ENCODE measurements around the gene TGFB1I1.
A peak's percentile ranks its signal among the peaks of the same experiment; 100 is the strongest.
"Not testable (repeated sequence)": the region's sequence is repeated elsewhere in the genome, so short reads cannot be mapped to it uniquely, and the experiment has no call there.

Gene TGFB1I1

DNA sequence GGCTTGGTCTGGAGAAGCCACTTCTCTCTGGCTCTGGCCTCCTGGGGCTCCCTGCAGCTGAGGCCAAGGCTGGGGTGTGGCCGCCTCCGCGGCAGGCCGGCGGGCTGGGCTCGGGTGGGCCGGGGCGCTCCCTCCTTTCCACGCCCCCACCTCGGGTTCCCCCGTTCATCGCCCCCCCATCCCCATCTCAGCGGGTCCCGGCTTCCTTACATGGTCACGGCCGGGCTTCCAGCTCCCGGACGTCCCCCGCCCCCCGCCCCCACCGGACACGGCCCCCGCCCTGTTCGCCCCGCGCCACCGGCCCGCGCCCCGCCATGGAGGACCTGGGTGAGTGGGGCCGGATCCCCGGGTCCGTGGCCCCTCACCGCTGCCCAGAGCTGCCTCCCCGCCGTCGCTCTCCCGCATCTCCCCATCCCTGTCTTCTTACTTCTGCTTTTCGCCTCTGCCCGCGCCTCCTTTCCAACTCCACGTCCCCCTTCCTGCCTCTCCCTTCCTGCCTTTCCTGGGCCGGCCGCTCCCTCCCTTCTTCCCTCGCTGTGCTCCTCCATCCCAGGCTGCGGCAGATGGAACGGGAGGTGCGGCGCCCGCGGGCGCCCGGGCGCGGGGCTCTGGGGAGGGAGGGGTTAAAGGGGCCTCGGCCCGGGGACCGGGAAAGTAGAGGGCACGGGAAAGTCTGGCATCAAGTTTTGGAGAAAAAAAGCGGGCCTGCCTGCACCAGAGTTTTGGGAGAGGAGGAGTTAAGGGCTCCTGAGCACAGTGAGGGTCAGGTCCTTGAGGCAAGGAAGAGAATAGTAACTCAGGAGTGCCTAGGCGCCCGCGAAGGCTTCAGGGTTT is at the start of gene TGFB1I1:
Gene TGFB1I1, plus strand, starts transcription at position 278 of the 834 bp plus-strand sequence. Its CDS starts 37 bp downstream, at position 315.
- no peak for DNase-seq
- no peak within 1 kb of the TSS for H3K27ac Mint-ChIP-seq
- peaks cover 29% of the 10 kb centered on the region for H3K4me1 Mint-ChIP-seq (ENCODE audit: low read depth)
- H3K9me3 Mint-ChIP-seq = no peaks in the 10 kb centered on the region
- peak within 1 kb of the TSS; percentile 70 for H3K4me3 Mint-ChIP-seq
- H3K36me3 Mint-ChIP-seq (ENCODE audit: low read depth) = peaks cover 5% of the 10 kb centered on the region
- H3K27me3 Mint-ChIP-seq = peaks cover 33% of the 10 kb centered on the region

DNA sequence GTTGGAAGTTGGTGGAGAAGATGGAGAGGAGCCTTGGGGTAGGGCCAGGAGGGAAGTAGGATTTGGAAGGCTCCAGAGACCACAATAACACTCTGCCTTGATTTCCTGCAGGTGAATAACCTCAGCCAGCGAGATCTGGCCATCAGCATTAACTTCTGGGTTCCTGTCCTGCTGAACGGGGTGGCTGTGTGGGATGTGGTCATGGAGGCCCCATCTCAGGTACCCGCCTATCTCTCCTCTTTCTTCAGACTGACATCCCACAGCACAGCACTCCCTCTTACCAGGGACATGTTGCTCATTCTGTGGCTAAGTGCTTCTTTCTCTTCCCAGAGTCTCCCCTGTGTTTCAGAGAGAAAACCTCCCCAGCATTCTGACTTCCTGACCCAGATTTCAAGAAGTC is 48.7 kb upstream of the TGFB1I1 start:
- no peaks in the 10 kb centered on the region for H3K9me3 Mint-ChIP-seq
- no peak overlapping the region for H3K4me3 Mint-ChIP-seq
- peaks cover 38% of the 10 kb centered on the region for H3K27me3 Mint-ChIP-seq
- no peak for DNase-seq
- H3K36me3 Mint-ChIP-seq (ENCODE audit: low read depth) = no peaks in the 10 kb centered on the region
- H3K27ac Mint-ChIP-seq = no peak overlapping the region
- H3K4me1 Mint-ChIP-seq (ENCODE audit: low read depth) = peaks cover 32% of the 10 kb centered on the region

- Mint-ChIP-seq H3K36me3 (ENCODE audit: low read depth) (no peaks in the 10 kb centered on the region), H3K27ac (no peak overlapping the region), H3K27me3 (peaks cover 34% of the 10 kb centered on the region), H3K4me3 (no peak overlapping the region), H3K4me1 (ENCODE audit: low read depth) (peaks cover 32% of the 10 kb centered on the region), H3K9me3 (no peaks in the 10 kb centered on the region)
- DNase-seq = no peak
These were observed 48.2 kb upstream of the TGFB1I1 start for GRCh38 chr16:31423801-31424200.

GRCh38 chr16:31427441-31428278 is 44.3 kb upstream of the TGFB1I1 start:
- DNase-seq = peak; percentile 81
- Mint-ChIP-seq H3K27me3 (peaks cover 25% of the 10 kb centered on the region), H3K4me1 (ENCODE audit: low read depth) (peaks cover 18% of the 10 kb centered on the region), H3K36me3 (ENCODE audit: low read depth) (no peaks in the 10 kb centered on the region), H3K4me3 (no peak overlapping the region), H3K9me3 (no peaks in the 10 kb centered on the region), H3K27ac (no peak overlapping the region)

DNA sequence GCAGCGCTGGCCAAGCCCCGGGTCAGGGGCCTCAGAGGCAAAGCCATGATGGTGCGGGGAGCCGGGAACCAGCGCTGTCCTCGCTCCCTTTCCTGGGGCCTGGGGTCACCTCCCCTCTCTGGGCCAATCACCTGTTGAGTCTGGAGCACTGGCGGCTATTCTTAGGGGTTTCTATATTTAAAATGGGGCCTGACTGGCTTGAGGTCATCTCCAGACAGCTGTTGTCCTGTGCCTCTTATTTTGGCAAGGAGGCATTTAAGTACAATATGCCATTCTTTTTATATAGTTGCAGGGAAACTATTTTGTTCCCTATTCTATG is 43.7 kb upstream of the TGFB1I1 start, which contains the start of gene COX6A2:
Gene COX6A2, minus strand, starts transcription at position 82 of the 319 bp plus-strand sequence. Its CDS starts 35 bp downstream, at position 47.
- Mint-ChIP-seq H3K9me3 (no peaks in the 10 kb centered on the region), H3K27ac (no peak within 1 kb of the TSS), H3K4me3 (no peak within 1 kb of the TSS), H3K4me1 (ENCODE audit: low read depth) (peaks cover 14% of the 10 kb centered on the region), H3K36me3 (ENCODE audit: low read depth) (no peaks in the 10 kb centered on the region), H3K27me3 (peaks cover 21% of the 10 kb centered on the region)
- DNase-seq = no peak

DNA sequence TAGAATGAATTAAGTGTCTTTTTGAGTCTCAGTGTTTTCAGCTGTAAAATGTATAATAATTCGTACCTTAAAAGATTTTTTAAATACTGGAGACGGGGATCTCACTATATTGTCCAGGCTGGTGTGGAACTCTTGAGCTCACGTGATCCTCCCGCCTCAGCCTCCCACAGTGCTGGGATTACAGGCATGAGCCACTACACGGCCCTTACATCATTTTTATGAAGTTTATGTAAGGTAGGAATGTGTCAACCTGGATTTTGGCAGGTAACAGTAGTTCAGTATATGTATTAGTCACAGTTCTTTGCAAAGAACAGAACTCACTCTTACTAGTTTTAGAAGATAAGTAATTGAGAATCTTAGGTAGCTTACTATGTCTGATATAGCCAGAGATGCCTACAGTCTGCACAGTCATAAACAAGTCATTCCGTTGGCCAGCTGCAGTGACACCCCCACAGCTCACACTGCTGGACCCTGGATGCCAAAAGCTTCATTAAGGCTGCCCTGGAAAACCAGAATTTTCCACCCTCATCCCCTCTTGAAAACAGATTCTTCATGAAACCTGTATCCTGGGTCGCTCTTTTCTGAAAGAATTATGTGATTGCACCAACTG is 43.2 kb upstream of the TGFB1I1 start:
- Mint-ChIP-seq H3K27me3 (peaks cover 16% of the 10 kb centered on the region), H3K4me3 (no peak overlapping the region), H3K27ac (no peak overlapping the region), H3K4me1 (ENCODE audit: low read depth) (peaks cover 10% of the 10 kb centered on the region), H3K36me3 (ENCODE audit: low read depth) (no peaks in the 10 kb centered on the region), H3K9me3 (no peaks in the 10 kb centered on the region)
- DNase-seq = no peak

- no peaks in the 10 kb centered on the region for H3K36me3 Mint-ChIP-seq (ENCODE audit: low read depth)
- peaks cover 11% of the 10 kb centered on the region for H3K27me3 Mint-ChIP-seq
- no peak overlapping the region for H3K4me3 Mint-ChIP-seq
- no peak for DNase-seq
- peaks cover 10% of the 10 kb centered on the region for H3K4me1 Mint-ChIP-seq (ENCODE audit: low read depth)
- no peaks in the 10 kb centered on the region for H3K9me3 Mint-ChIP-seq
- H3K27ac Mint-ChIP-seq = no peak overlapping the region
These were observed 42.6 kb upstream of the TGFB1I1 start for GRCh38 chr16:31429314-31429713.

DNA sequence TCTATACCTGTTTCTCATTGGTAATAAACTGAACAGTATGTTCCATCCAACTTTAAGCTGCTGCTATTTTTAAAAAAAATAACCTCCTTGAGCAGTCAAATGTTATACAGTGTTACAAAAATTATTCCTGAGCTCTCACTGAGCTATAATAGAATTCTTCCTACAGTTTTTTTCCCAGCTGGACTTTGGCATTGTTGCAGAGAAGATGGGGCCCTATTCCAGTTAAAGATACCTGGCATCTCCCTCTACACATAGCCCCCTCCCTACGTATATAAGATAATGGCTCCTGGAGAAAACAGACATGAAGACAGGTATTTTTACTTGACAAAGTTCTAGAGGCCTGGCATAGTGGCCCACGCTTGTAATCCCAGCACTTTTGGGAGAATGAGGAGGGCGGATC is 42.2 kb upstream of the TGFB1I1 start:
- Mint-ChIP-seq H3K27me3 (peaks cover 11% of the 10 kb centered on the region), H3K4me3 (no peak overlapping the region), H3K36me3 (ENCODE audit: low read depth) (no peaks in the 10 kb centered on the region), H3K4me1 (ENCODE audit: low read depth) (peaks cover 10% of the 10 kb centered on the region), H3K9me3 (no peaks in the 10 kb centered on the region), H3K27ac (no peak overlapping the region)
- no peak for DNase-seq

DNA sequence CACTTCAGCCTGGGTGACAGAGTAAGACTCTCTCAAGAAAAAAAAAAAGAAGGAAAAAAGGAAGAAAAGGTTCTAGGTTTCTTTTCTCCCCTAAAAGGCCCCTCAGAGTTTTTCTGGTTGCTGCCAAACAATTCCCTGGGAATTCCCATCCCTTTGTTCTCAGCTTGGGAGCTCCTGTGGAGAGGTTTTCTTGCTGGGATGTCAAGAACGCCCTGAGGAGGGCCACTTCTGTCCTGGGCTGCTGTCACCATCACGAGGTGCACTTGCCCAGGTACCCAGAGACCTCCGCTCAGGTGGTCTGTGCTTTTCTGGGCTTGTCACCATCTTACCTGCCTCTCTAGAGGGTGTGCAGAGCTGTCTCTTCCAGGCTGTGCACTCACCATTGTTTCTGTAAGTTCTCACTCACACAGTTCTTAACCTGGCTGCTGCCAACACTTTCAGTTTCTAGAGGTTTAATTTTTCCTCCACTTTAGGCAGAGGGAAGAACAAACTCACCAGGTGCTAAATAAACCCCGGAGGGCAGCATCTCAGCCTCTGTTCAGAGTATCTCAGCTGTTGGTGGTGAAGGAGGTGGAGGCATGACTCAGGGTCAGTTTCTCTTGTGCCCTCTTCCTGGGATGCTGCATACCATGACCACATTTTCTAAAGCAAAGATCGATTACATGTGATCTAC is 41.4 kb upstream of the TGFB1I1 start:
- Mint-ChIP-seq H3K27me3 (peaks cover 7% of the 10 kb centered on the region), H3K4me3 (no peak overlapping the region), H3K27ac (peak overlapping the region; percentile 5), H3K36me3 (ENCODE audit: low read depth) (no peaks in the 10 kb centered on the region), H3K9me3 (no peaks in the 10 kb centered on the region), H3K4me1 (ENCODE audit: low read depth) (peaks cover 10% of the 10 kb centered on the region)
- DNase-seq = no peak

GRCh38 chr16:31435341-31436220 is 36.4 kb upstream of the TGFB1I1 start:
- Mint-ChIP-seq H3K27me3 (no peaks in the 10 kb centered on the region), H3K27ac (no peak overlapping the region), H3K4me3 (no peak overlapping the region), H3K9me3 (no peaks in the 10 kb centered on the region), H3K4me1 (ENCODE audit: low read depth) (peaks cover 16% of the 10 kb centered on the region), H3K36me3 (ENCODE audit: low read depth) (no peaks in the 10 kb centered on the region)
- DNase-seq = no peak

GRCh38 chr16:31436221-31437045 is 35.5 kb upstream of the TGFB1I1 start:
- H3K9me3 Mint-ChIP-seq = no peaks in the 10 kb centered on the region
- H3K4me3 Mint-ChIP-seq = no peak overlapping the region
- no peak overlapping the region for H3K27ac Mint-ChIP-seq
- no peak for DNase-seq
- no peaks in the 10 kb centered on the region for H3K36me3 Mint-ChIP-seq (ENCODE audit: low read depth)
- H3K27me3 Mint-ChIP-seq = no peaks in the 10 kb centered on the region
- H3K4me1 Mint-ChIP-seq (ENCODE audit: low read depth) = peaks cover 16% of the 10 kb centered on the region

GRCh38 chr16:31438414-31438813 is 33.5 kb upstream of the TGFB1I1 start:
- H3K27ac Mint-ChIP-seq = no peak overlapping the region
- no peaks in the 10 kb centered on the region for H3K27me3 Mint-ChIP-seq
- H3K4me3 Mint-ChIP-seq = no peak overlapping the region
- H3K4me1 Mint-ChIP-seq (ENCODE audit: low read depth) = peaks cover 23% of the 10 kb centered on the region
- H3K9me3 Mint-ChIP-seq = no peaks in the 10 kb centered on the region
- no peaks in the 10 kb centered on the region for H3K36me3 Mint-ChIP-seq (ENCODE audit: low read depth)
- no peak for DNase-seq

DNA sequence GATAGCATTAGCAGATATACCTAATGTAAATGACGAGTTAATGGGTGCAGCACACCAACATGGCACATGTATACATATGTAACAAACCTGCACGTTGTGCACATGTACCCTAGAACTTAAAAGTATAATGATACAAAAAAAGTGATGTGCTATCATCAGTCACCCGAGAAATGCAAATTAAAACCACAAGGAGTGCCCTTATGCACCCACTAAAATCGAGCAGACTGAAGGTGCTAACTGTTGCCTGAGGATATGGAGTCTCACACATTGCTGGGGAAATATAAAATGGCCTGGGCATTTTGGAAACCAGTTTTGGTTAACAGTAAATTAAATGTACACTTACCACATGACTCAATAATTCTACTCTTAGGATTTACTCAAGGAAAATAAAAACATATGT is 32.9 kb upstream of the TGFB1I1 start:
- not testable (repeated sequence) for H3K36me3 Mint-ChIP-seq (ENCODE audit: low read depth); H3K27ac Mint-ChIP-seq; DNase-seq; H3K27me3 Mint-ChIP-seq; H3K4me3 Mint-ChIP-seq; H3K9me3 Mint-ChIP-seq
- peaks cover 23% of the 10 kb centered on the region for H3K4me1 Mint-ChIP-seq (ENCODE audit: low read depth)

All from activated T-cell treated with anti-CD3 and anti-CD28 coated beads, Interleukin-2, amount 50 U/mL, for 24 hours (primary cell).